GM23248 (cell line): ENCODE measurements around the gene TMEM129. TPM values are rescaled to one million over a fixed set of nuclear protein-coding genes. Genes with fewer than 3 reads are reported as not detected.

ENCODE experiments used
- DNase-seq: peaks from one replicate; pipeline ENCODE4 v3.0.0-alpha.2; 2015
- H2AFZ ChIP-seq: fragments of 200-600 bp; sonication (generic); 2 replicates; pipeline ENCODE4 v1.6.1; 2016; ENCODE audit warnings: antibody characterized with exemption
- H3F3A ChIP-seq: fragments of 200-600 bp; sonication (generic); 2 replicates; pipeline ENCODE4 v1.6.1; 2016; ENCODE audit warnings: mild to moderate bottlenecking, antibody characterized with exemption, mixed run types; ENCODE audit not compliant: insufficient read depth
- H3K27ac ChIP-seq: fragments of 200-600 bp; sonication (generic); 2 replicates; pipeline ENCODE4 v1.5.1; 2016; ENCODE audit warnings: mild to moderate bottlenecking
- H3K27me3 ChIP-seq: fragments of 200-600 bp; sonication (generic); replicated peaks from 2 replicates; pipeline ENCODE4 v1.6.1; 2016; ENCODE audit warnings: mild to moderate bottlenecking; ENCODE audit not compliant: insufficient read depth
- H3K36me3 ChIP-seq: fragments of 200-600 bp; sonication (generic); 2 replicates; pipeline ENCODE4 v1.6.1; 2016; ENCODE audit warnings: low read depth, mild to moderate bottlenecking
- H3K4me1 ChIP-seq: fragments of 200-600 bp; sonication (generic); 2 replicates; pipeline ENCODE4 v1.6.1; 2016; ENCODE audit warnings: mild to moderate bottlenecking; ENCODE audit not compliant: insufficient read depth
- H3K4me2 ChIP-seq: fragments of 200-600 bp; sonication (generic); one replicate; pipeline ENCODE4 v1.6.1; 2016; ENCODE audit warnings: mild to moderate bottlenecking; ENCODE audit not compliant: unreplicated experiment
- H3K4me3 ChIP-seq: fragments of 200-600 bp; sonication (generic); 2 replicates; pipeline ENCODE4 v1.5.1; 2016; ENCODE audit warnings: mild to moderate bottlenecking
- H3K79me2 ChIP-seq: fragments of 200-600 bp; sonication (generic); 2 replicates; pipeline ENCODE4 v1.6.1; 2016; ENCODE audit warnings: mild to moderate bottlenecking; ENCODE audit not compliant: insufficient read depth
- H3K9ac ChIP-seq: fragments of 200-600 bp; sonication (generic); 2 replicates; pipeline ENCODE4 v1.6.1; 2016; ENCODE audit warnings: mild to moderate bottlenecking
- H3K9me2 ChIP-seq: fragments of 200-600 bp; sonication (generic); 2 replicates; pipeline ENCODE4 v1.6.1; 2016; ENCODE audit warnings: mixed run types, mild to moderate bottlenecking, moderate library complexity; ENCODE audit not compliant: insufficient read depth
- H3K9me3 ChIP-seq: fragments of 200-600 bp; sonication (generic); one replicate; pipeline ENCODE4 v1.6.1; 2017; ENCODE audit warnings: low read depth
- H4K20me1 ChIP-seq: fragments of 200-600 bp; sonication (generic); 2 replicates; pipeline ENCODE4 v1.6.0; 2016; ENCODE audit not compliant: insufficient read depth
- EZH2 ChIP-seq: fragments of 200-600 bp; sonication (generic); IDR thresholded peaks from 2 replicates; pipeline ENCODE4 v1.6.1; 2018; ENCODE audit warnings: antibody characterized with exemption, mild to moderate bottlenecking; ENCODE audit not compliant: insufficient read depth, poor library complexity, severe bottlenecking
- EZH2phosphoT487 ChIP-seq: fragments of 200-600 bp; sonication (generic); IDR thresholded peaks from 2 replicates; pipeline ENCODE4 v1.6.1; 2018; ENCODE audit warnings: antibody characterized with exemption, moderate library complexity, mild to moderate bottlenecking, low read depth; ENCODE audit not compliant: insufficient read depth
- WGBS, 2 experiments: methylation state at CpG; one replicate each; pipeline ENCODE4 v1.1.6; 2015 to 2017; ENCODE audit warnings: low lambda C conversion rate in 2 of 2, low coverage in 1 of 2; ENCODE audit errors: missing lambda C conversion rate in 2 of 2; 5-methylcytosine and 5-hydroxymethylcytosine counted together
- in situ Hi-C: fragments of 300-500 bp; cut with MboI; formaldehyde crosslinking; loops from 2 replicates; pipeline ENCODE4 v1.15.0; 2020
- polyA plus RNA-seq: library from polyadenylated mRNA; unstranded; fragments of >200 nt; fragmentation: Nextera tagmentation; extraction: Ambion mirVana; gene quantifications from 2 replicates; pipeline ENCODE4 v1.2.1, GENCODE V29; 2016
- total RNA-seq: library from RNA; depleted of rRNA; stranded (reverse); fragments of >200 nt; shearing (Covaris generic); gene quantifications from 2 replicates; pipeline ENCODE4 v1.2.3, GENCODE V29; 2014

The TMEM129 gene
- total and polyA plus RNA-seq, 2 experiments from 2014 or later, result 32.6 to 80.2 TPM

DNA sequence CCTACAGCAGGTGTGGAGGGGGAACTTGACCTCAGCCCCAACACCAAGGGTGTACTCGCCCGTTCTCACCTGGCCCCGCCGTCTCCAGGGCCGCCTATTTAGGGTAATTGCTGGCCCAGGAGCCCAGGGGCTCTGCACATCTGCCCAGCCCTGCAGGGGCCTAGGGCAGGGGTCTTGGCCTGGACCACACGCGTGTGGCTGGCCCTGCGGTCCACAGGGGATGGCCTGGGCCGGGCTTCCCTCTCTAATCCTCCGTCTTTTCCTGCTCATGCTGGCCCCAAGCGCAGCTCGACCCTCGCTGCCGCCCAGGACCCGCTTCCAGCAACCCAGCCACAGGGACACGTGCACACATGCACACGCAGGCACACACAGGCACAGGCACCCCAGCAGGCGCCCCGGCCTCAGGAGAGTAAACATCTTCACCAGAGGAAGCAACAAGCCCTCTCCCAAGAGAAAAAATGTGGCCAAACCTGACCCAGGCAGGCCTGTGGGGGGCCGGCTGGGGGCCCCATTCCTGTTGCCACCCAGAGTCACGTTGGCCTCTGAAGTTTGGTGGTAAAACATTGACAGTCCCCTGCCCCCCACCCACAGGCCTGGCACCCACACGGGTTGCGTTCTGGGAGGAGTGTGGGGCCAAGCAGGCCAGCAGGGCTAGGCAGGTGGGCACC lies 47.4 kb upstream of the TMEM129 start:
- no peaks in the 10 kb centered on the region for H3K4me1 ChIP-seq
- no peak for TF ChIP-seq EZH2
- no peak for TF ChIP-seq EZH2phosphoT487
- H3K27ac ChIP-seq, result no peak overlapping the region
- 89% methylated on average over 23 of the region's 23 CpGs for WGBS, 2 experiments
- no peaks in the 10 kb centered on the region for H3K79me2 ChIP-seq
- H2AFZ ChIP-seq, result no peak overlapping the region
- H3K4me2 ChIP-seq, result no peak overlapping the region
- H3K9me2 ChIP-seq, result no peaks in the 10 kb centered on the region
- H3K9me3 ChIP-seq, result no peaks in the 10 kb centered on the region
- DNase-seq, result no peak
- no peaks in the 10 kb centered on the region for H3K36me3 ChIP-seq
- in situ Hi-C loops, result no loop called here
- no peaks in the 10 kb centered on the region for H3F3A ChIP-seq
- no peak overlapping the region for H3K9ac ChIP-seq
- H3K4me3 ChIP-seq, result no peak overlapping the region
- no peaks in the 10 kb centered on the region for H3K27me3 ChIP-seq
- H4K20me1 ChIP-seq, result no peaks in the 10 kb centered on the region

DNA sequence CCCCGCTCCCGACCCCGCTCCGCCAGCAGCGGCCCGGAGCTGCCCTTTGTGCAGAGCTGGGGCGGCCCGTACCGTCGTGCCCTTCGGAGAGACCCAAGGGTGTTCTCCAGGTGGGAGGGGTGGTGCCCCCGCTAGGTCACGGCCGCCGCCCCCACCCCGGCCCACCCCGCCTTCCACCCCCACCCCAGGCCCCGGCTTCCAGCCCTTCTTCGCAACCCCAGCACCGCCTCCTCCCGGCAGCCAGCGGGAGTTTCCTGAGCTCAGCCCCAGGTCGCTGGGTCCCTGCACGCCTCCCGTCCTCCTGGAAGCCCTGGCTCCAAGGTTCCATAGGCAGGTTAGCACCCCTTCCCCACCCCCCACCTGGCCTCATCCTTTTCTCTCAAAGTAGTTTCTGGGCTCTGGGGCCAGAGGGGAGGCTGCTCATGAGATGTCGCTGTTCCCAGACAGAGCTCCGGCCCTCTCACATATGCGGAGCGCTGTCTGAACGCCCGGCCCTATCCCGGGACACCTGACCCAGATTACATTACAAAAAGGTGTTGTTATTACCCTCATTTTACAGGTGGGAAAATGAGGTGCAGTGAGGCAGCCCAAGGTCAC lies 46.7 kb upstream of the TMEM129 start:
- no peaks in the 10 kb centered on the region for H3K4me1 ChIP-seq
- no peak overlapping the region for H3K27ac ChIP-seq
- no peaks in the 10 kb centered on the region for H3K9me3 ChIP-seq
- H3K36me3 ChIP-seq, result no peaks in the 10 kb centered on the region
- no peak overlapping the region for H2AFZ ChIP-seq
- no peak overlapping the region for H3K4me3 ChIP-seq
- H3K4me2 ChIP-seq, result no peak overlapping the region
- H3K27me3 ChIP-seq, result no peaks in the 10 kb centered on the region
- no peaks in the 10 kb centered on the region for H3K9me2 ChIP-seq
- 38 to 80% methylated on average over 10 to 22 of the region's 32 CpGs for WGBS, 2 experiments
- TF ChIP-seq EZH2 (no peak), EZH2phosphoT487 (no peak)
- in situ Hi-C loops, result no loop called here
- H3F3A ChIP-seq, result no peaks in the 10 kb centered on the region
- no peaks in the 10 kb centered on the region for H4K20me1 ChIP-seq
- no peaks in the 10 kb centered on the region for H3K79me2 ChIP-seq
- no peak overlapping the region for H3K9ac ChIP-seq
- DNase-seq, result peak; percentile 71

DNA sequence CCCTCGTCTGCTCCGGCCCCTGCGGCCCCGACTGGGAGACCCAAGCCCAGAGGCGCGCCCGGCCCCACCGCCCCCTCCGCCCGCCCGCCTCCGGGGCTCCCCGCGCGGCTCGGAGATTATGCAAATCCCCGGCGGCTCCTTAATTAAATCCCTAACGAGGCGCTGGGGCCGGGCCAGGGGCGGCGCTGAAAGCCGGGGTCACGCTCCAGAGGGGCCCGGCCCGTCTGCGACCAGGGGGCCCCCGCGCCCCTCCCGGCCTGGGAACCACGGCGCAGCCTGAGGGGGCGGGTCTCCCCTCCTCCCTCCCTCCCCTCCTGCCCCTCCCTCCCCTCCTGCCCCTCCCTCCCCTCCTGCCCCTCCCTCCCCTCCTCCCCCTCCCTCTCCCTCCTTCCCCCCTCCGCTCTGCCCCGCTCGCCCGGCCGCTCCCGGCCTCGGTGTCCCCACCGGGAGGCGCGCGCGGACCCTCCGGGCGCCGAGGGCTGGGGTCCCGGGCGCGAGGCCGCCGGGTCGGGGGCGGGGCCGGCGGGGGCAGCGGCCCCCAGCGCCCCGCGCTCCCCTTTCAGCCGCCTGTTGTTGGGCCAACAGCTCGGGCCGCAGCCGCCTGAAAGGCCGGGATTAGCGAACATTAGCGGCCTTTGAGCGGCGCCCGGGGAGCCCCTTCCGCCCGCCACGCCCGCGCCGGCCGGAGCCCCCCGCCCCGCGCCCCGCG lies 46.1 kb upstream of the TMEM129 start:
- Histone ChIP-seq H3K27ac (no peak overlapping the region), H3K9me3 (no peaks in the 10 kb centered on the region), H3K4me3 (no peak overlapping the region), H2AFZ (no peak overlapping the region), H3K4me1 (no peaks in the 10 kb centered on the region), H3K9ac (no peak overlapping the region), H3K9me2 (no peaks in the 10 kb centered on the region), H3K36me3 (no peaks in the 10 kb centered on the region), H4K20me1 (no peaks in the 10 kb centered on the region), H3K79me2 (no peaks in the 10 kb centered on the region), H3K4me2 (no peak overlapping the region), H3K27me3 (no peaks in the 10 kb centered on the region), H3F3A (no peaks in the 10 kb centered on the region)
- in situ Hi-C loops, result no loop called here
- 0 to 3% methylated on average over 12 to 81 of the region's 84 CpGs for WGBS, 2 experiments
- DNase-seq, result peak; percentile 29
- no peak for TF ChIP-seq EZH2phosphoT487

DNA sequence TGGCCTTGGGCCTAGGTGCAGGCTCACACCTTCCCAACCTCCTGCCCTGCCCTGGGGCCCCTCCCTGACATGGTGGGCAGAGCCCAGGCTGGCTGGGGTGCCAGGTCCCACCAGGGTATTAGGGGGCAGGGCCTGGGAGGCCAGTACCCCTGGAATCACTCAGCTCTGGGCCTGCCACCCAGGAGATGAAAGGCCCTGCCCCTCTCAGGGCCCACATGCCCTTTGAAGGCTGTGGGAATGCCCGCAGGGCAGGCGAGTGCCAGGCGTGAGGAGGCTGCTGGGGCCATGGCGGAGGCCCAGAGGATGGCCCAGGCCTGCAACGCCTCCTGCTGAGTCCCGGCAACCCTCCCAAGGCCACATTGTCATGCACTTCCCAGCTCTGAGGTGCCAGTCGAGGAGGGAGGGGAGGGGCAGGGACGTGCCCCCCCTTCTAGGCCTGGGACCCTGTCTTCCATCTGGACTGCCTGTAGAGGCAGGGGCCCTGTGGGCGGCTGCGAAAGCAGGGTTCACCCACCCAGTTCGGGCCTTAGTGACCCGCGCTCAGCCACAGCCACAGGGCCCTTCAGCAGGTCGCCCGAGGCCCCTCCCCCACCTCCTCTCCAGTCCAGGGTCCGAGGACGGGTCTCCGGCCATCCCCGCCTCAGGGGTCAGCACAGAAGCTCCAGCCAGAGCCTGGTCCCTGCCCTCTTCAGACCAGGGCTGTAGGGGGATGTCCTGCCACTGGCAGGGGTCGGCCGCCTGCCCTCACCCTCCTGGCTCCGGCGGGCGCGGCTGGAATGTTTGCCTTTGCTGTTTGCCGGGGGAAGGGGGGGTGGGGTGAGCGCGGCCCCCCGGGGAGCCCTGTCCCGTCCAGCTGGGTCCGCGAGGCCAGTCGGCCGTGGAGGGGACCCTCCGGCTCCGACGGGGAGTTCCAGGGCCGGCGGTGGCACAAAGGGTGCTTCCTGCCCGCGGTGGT lies 45.3 kb upstream of the TMEM129 start:
- Histone ChIP-seq H3K79me2 (no peaks in the 10 kb centered on the region), H3K27me3 (no peaks in the 10 kb centered on the region), H3K9me3 (no peaks in the 10 kb centered on the region), H2AFZ (no peak overlapping the region), H3K9me2 (no peaks in the 10 kb centered on the region), H3K4me3 (no peak overlapping the region), H3K4me1 (no peaks in the 10 kb centered on the region), H3K4me2 (no peak overlapping the region), H4K20me1 (no peaks in the 10 kb centered on the region), H3F3A (no peaks in the 10 kb centered on the region), H3K9ac (no peak overlapping the region), H3K27ac (no peak overlapping the region), H3K36me3 (no peaks in the 10 kb centered on the region)
- WGBS, 2 experiments, result 48 to 71% methylated on average over 22 to 29 of the region's 41 CpGs
- in situ Hi-C loops, result no loop called here
- no peak for DNase-seq
- TF ChIP-seq EZH2 (no peak), EZH2phosphoT487 (no peak)
